GM18951 (cell line): ENCODE measurements around the gene PLIN5.

Experiments
- POLR2A ChIP-seq: IDR thresholded peaks from 4 replicates; pipeline ENCODE4 v1.6.1; 2011; ENCODE audit warnings: mild to moderate bottlenecking; ENCODE audit not compliant: insufficient read length, insufficient read depth; ENCODE audit errors: extremely low read depth
- in situ Hi-C: fragments of 300-500 bp; cut with MboI; formaldehyde crosslinking; loops from one replicate; pipeline ENCODE4 v1.12.0; 2022; ENCODE audit warnings: low sequenced_read_pairs, mixed read lengths, inconsistent platforms; ENCODE audit not compliant: unreplicated experiment

The PLIN5 gene

DNA sequence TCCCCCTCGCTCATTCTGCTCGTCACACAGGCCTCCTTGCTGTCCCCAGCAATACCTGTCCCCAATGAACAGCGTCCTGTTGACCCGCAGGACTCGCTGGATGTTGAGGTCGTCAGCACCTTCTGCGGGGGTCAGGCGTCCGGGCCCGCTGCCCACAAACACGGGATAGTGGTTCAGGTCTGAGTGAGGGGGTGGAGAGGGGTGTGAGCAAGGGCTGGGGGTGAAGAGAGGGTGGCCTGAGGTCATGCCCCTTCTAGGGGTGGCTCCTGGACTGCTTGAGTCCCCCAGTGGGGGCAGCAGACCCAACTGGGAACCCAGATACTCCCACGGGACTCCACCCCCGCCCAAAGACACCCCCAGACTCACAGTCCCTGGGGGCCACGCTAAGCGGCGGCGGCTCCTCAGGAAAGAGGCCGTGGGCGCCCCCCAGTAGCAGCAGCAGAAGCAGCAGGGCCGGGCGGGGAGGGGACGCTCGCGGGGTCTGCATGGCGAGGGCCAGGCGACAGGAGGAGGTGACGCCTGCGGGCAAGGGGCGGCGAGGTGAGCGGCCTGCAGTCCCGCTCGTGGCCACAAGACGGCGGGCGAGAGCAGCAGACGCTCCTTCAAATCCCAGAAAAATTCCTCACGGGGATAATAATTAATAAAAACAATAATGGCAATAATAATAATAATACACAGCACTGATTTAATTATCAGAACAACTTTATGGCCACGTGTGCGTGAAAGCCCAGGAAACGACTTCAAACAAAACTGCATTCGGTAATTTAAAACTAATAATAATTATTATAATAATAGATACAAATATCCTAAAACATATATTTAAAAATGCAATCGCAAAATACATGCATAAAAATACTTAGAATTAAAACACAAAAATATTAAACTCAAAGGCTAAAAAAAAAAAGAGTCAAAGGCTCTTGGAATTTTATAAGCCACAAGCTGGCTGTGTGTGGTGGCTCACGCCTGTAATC is 23.2 kb upstream of the PLIN5 start:
- in situ Hi-C loops, result no loop called here
- no peak for TF ChIP-seq POLR2A

DNA sequence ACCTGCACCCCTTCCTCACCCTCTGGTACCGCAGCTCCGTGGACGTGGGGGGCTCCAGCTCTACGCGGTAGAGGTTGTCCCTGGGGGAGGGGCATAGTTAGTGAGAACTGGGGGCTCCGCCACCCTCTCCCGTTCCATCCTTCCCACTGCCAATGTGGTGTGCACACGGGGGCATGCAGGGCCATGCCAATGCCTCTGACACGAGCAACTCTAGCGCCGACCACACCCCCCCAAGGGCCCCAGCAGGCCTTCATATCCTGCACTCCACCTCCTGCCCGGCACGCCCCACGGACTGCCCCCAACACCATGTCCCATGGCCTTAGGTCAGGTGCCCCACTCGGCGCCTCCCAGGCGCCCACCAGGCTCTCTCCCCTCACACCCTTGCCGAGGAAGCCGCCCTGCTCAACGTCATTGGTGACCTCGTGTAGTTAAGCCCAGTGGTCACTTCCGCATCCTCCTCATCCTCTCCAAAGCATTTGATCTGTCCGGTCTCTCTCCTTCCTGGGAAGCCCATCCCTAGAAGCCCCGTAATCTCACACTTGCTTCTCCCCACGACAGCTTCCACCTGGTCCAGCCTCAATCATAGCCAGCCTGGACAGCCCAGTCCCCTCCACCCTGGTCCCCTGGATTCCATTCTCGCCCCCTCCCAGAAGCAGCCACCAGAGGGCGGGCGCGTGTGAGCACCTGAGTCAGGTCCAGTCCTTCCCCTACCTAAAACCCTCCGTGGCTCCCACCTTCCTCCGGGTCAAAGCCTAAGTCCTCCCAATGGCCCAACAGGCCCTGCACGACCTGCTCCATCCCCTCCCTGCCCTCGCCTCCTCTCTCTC is 22.3 kb upstream of the PLIN5 start:
- no peak for TF ChIP-seq POLR2A
- in situ Hi-C loops, result no loop called here

DNA sequence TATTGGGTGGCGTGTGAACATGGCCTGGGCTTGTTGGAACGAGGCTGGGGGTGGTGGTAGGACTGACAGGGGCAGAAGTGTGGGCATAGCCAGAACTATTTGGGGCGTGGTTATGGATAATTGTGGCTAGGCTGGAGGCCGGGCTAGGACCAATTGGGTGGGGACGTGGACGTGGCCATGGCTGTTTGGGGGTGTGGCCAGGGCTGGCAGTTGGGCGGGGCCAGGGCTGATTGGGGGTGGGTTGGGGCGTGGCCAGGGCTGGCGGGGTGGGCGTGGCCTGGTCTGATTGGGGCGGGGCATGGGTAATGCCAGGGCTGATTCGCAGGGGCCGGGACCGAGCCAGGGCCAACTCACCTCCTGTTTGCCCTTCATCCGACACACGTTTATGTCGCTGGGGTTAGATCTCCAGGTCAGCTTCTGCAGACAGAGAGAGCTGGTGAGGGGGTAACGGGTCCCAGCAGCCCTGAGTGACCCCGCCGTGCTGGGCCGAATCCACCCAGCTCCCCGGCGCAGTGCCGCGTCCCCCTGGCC is 21.6 kb upstream of the PLIN5 start:
- in situ Hi-C loops, result no loop called here
- no peak for TF ChIP-seq POLR2A

DNA sequence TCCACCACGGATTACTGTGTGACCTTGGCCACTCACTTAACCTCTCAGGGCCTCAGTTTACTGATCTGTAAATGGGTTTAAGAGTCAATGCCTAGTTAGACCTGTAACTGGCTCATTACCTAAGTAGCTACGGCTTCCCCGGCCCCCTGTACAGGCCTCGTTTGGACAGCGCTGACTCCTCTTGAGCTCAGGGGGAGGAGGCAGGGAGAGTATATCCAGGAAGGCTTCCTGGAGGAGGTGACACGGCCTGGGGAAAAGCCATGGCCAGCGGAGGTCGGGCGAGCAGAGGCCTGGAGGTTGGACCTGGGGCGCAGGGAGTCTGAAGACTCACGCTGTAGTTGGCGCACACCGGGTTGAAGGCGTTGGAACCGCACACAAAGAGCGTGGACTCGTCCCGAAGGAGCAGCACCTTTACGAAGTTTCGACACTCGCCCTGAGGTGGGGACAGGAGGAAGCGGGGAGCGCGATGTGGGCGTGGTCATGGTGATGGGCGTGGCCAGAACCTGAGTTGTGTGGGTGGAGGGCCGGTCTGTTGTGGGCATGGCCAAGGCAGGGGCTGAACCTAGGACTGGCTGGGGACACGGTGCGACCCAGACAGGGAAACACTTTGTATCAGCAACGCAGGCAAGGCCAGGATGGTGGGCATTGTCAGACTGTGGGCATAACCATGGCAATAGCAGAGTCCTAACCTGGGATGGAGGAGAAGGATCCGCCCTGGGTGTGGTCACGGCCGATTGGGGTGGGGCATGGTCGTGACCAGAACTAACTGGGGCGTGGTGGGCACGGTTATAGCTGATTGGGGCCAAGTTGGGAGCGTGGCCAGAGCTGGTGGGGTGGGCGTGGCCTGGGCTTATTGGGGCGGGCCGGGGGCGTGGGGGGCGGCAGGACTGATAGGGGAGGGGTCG is 20.9 kb upstream of the PLIN5 start:
- no peak for TF ChIP-seq POLR2A
- in situ Hi-C loops, result no loop called here

DNA sequence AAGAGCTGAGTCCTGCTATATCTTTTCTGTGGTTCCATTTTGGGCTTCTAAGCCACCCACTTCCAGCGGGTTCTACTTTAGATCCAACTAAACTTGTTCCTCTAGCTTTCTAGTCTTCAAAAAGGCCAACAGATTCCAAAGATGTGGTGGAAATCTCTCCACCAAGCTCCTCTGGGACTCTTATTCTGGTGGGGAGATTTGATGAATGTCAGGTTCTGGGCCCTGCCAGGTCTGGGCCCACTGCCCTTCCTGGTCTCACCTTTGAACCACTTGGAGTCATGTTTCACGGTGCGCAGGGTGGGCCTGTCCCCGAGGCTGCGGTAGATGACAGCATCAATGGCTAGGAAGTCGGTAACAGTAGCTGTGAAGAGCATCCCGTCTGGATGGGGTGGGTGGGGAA is 19.7 kb upstream of the PLIN5 start:
- no peak for TF ChIP-seq POLR2A
- in situ Hi-C loops, result no loop called here

DNA sequence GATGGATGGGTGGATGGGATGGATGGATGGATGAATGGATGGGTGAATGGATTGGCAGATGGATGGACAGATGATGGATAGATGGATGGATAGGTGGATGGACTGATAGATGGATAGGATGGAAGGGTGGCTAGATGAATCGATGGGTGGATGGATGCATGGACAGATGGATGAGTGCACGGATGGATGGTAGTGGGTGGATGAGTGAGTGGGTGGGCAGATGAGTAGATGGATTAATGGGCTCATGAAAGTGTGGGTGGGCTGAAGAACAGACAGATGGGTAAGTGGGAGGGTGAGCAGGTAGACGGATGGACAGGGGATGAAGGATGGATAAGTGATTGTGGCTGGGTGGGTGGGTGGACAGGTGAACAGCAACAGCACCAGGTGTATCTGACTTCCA is 18.8 kb upstream of the PLIN5 start:
- TF ChIP-seq POLR2A, result no peak
- in situ Hi-C loops, result no loop called here

DNA sequence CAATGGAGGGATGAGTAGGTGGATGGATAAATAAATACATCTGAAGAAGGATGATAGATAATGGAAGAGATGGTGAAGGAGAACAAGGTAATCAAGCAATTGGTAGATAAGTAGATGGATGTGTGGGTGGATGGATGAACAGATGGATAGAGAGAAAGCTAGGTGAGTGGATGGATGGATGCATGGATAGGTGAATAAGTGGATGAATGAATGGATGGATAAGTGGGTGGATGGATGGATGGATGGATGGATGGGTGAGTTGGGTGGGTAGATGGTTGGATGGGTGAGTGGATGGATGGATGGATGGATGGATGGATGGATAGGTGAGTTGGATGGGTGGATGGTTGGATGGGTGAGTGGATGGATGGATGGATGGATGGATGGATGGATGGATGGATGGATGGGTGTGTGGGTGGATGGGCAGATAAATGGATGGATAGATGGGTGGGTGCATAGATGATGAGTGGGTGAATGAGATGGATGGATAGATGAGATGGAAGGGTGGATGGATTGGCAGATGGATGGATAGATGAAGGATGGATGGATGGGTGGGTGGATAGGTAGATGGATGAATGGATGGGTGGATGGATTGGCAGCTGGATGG is 18.2 kb upstream of the PLIN5 start:
- in situ Hi-C loops, result no loop called here
- TF ChIP-seq POLR2A, result no peak

DNA sequence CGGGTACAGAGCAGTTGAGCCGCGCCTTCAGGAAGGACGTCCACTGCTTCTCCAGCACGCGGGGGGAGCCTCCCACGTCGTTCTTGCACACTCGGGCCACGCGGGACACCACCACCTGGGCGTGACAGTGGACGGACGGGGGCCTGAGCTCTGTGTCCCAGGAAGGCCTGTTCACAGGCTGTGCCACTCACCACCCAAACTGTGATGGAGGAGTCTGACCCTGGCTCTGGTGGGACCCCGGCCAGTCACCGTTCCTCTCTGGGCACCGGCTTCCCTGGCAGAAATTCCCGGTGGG is 17.4 kb upstream of the PLIN5 start:
- in situ Hi-C loops, result no loop called here
- TF ChIP-seq POLR2A, result no peak

DNA sequence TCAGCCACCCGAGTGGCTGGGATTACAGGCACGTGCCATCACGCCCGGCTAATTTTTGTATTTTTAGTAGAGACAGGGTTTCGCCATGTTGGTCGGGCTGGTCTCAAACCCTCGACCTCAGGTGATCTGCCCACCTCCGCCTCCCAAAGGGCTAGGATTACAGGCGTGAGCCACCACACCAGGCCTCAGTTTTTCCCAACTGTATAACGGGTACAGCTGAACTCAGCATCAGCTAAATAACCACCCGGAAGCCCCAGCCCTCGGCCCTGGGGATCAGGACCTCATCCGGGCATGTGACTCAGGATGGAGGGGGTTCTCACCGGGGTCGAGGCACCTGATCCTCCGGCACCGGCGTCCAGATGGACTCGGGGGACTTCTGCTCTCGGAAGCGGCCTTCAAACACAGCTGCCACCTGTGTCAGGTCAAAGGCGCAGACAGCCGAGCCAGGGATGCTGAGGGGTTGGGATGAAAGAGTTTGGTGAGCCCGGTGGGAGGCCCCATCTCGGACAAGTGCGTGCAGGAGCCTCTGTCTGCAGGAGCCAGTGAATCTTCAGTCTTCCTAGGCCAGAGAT is 15.5 kb upstream of the PLIN5 start:
- TF ChIP-seq POLR2A, result no peak
- in situ Hi-C loops, result no loop called here

DNA sequence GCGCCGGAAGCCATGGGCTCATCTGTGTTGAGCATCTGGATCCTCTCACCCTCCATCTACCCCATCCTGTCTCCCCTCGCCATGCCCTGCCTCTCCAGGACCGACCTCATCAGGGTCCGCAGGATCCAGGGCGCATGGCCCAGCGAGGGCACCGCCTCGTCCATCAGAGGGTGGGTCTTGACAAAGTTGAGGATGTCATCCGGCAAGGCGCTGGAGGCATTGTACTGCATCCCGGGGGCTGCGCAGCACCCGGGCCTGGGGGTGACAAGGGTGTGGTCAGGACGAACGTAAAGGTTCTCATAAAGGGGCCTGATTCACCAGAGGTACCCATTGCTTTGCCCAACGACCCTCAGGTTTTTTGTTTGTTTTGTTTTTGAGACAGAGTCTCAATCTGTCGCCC is 15.0 kb upstream of the PLIN5 start:
- in situ Hi-C loops, result no loop called here
- TF ChIP-seq POLR2A, result no peak

DNA sequence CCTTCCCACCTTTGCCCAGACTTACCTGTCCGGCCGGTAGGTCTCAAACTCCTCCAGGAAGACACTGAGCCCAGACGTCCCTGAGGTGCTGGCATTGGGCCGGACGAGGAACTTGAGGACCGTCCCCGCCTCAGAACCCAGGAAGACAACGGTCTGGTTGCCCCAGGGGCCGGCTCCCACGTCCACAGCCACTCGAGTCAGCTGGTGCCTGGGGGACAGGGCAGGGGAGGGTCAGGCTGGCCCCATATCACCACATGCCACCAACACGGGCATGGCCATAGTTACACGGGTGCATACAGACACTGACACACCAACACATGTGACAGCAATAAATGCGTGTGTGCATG is 13.2 kb upstream of the PLIN5 start:
- TF ChIP-seq POLR2A, result no peak
- in situ Hi-C loops, result no loop called here
